Stimulated activated CD4-positive, alpha-beta T cell treated with anti-CD3 and anti-CD28 coated beads, Interleukin-12 subunit alpha, Interleukin-12 subunit beta, amount 100 ng/mL, for 24 hours (primary cell): Measurements from ENCODE around the gene CAPN14.

ENCODE experiments used
- DNase-seq, 2 experiments: peaks; one replicate each; pipeline ENCODE4 v3.0.0-alpha.2; 2020; ENCODE audit warnings: low read depth in 2 of 2

The CAPN14 gene

GRCh38 chr2:31241625-31242270, 24.4 kb upstream of the CAPN14 start:
- DNase-seq: no peak

GRCh38 chr2:31240381-31241365, 23.4 kb upstream of the CAPN14 start:
- DNase-seq: no peak

DNA sequence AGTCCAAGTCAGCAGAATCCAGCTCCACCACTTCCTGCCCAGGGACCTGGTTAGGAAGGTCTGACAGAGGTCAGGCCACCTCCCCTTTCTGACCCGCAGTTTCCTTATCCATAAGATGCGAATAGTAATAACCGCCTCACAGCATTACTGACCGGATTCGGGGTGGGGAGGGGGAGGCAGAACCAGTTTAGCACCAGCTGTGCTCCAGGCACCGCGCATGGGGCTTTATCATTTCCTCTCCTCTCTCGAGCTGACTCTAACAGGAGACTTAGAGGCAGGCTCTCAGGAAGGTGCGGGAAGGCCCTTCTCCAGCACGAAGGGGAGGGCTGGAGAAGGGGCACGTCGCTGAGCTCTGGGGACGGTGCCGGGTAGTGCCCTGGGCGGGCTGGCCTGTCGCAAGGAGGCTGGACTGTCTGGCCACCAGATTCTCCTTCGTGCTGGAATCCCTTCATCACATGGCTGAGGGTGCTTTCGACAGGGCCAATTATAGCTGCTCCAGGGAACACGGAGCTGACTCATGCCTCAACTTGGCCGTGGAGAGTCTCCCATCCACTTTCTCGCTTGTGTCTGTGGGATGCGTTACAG, 22.4 kb upstream of the CAPN14 start:
- no peak for DNase-seq

GRCh38 chr2:31238906-31239592, 21.7 kb upstream of the CAPN14 start:
- DNase-seq: no peak

DNA sequence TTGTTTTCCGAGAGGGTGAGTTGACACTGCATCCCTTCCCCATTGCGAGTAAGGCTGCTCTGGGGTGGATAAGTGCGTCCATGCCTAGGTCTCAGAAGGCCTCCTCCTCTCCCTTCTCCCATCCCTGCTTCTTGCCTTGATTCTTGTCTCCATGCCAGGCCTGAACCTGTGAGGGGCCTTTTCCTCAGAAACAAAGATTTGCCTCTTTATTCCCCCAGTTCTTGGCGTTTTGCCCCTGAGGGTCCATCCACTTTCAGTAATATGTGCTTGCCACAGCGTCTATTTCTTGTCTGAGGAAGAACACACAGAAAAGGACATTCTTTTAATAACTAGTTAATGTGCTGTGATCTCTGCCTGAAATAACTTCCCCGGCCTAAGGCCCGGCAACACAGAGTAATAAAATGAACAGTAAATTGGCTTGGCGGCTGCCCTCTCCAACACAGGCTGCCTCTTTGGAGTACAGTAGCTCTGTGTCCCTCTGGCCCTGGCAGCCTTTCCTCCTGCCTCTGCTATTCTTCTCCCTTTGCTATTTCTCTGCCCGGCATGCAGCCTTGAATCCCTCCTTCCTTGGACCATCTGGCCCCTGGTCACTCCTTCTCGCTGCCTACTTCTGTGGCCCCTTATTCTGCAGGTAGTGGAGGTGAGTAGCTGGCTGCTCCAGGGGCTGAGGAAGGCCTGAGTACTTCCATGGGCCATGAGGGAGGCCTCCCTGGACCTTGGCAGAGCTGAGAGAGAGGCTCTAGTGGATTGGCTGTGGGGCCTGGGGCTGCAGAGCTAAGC, 21.0 kb upstream of the CAPN14 start:
- DNase-seq: no peak

DNA sequence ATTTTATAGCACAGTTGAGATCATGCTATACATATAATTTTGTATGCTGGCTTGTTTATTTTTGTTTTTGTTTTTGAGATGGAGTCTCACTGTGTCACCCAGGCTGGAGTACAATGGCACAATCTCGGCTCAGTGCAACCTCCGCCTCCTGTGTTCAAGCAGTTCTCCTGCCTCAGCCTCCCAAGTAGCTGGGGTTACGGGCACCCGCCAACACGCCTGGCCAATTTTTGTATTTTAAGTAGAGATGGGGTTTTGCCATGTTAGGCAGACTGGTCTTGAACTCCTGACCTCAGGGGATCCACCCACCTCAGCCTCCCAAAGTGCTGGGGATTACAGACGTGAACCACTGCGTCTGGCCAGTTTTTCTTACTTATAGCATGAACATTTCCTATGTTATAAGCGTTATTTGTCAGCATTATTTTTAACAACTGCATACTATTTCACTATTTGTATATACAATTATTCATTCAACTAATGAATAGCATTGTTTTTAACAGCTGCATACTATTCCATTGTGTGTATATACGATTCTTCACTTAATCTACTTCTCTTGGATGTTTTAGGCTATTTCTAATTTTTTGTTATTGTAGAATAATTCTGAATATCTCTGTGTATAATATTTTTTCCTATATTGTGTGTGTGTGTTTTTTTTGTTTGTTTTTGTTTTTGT, 20.2 kb upstream of the CAPN14 start:
- DNase-seq: no peak

DNA sequence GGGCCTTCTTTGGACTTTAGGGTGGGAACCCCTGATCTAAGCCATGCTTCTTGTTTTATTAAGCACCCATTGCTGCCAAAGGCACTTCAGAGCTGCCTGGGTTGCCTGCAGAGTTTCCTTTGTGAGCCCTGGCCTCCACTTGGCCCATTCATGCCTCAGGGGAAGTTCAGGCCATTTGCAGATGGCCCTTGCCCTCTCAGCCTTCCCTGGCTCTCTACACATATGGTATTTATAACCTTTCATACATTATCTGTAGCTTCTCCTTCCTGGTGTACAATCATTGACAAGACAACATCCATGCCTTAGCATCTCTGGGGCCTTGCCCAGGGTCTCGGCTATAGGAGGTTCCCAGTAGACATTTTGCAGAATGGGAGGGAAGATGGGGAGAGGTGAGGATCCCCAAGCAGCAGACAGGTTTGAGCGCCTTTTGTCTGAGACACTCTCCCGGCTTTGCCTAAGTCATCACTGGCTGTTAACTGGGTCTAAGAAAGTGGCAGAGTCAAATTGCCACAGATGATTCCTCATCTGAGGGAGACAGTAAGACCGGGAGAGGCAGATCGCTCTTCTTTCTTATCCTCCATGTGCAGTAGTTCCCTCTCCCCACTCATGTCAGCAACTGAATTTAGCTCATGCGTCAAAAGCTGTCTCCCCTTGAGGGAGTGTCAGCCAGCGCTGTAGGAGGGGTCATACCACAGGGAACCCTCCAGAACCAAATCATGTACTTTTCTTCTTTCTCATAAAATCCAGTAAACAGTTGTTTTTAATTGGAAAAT, 19.3 kb upstream of the CAPN14 start:
- no peak for DNase-seq

- no peak for DNase-seq
Measured at GRCh38 chr2:31235504-31235902, 18.2 kb upstream of the CAPN14 start.

DNA sequence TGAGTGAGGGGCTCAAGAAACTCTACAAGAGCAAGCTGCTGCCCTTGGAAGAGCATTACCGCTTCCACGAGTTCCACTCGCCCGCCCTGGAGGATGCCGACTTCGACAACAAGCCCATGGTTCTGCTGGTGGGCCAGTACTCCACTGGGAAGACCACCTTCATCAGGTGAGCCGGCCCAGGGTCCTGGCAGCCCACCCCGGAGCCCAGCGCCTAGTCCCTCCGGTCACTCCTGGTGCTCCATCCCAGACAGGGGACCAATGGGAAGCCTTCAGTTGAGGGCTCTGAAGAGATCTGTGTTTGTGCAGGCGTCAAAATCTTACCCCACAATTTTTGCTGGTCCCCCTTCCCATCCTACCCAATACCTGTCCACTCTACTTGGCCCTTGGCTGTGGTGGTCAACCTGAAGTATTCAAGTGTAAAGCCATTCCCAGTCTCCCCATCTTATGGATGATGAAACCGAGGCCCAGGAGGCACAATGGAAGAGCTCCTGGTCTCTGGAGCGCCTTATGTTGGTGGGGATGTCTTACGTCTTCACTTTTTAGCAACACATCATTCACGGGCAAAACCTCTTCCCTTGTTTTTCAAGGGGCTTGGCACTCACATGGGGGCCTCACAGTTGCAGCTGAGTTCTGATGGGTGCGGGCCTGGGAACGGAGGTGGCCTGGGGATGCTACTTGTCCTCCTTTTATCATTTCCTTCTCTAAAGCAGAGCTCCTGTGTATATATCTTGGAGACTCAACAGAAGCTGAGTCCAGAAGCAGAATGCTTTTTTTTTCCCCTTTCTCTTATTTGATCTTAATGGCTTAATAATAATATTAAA, 17.6 kb upstream of the CAPN14 start:
- DNase-seq: no peak

DNA sequence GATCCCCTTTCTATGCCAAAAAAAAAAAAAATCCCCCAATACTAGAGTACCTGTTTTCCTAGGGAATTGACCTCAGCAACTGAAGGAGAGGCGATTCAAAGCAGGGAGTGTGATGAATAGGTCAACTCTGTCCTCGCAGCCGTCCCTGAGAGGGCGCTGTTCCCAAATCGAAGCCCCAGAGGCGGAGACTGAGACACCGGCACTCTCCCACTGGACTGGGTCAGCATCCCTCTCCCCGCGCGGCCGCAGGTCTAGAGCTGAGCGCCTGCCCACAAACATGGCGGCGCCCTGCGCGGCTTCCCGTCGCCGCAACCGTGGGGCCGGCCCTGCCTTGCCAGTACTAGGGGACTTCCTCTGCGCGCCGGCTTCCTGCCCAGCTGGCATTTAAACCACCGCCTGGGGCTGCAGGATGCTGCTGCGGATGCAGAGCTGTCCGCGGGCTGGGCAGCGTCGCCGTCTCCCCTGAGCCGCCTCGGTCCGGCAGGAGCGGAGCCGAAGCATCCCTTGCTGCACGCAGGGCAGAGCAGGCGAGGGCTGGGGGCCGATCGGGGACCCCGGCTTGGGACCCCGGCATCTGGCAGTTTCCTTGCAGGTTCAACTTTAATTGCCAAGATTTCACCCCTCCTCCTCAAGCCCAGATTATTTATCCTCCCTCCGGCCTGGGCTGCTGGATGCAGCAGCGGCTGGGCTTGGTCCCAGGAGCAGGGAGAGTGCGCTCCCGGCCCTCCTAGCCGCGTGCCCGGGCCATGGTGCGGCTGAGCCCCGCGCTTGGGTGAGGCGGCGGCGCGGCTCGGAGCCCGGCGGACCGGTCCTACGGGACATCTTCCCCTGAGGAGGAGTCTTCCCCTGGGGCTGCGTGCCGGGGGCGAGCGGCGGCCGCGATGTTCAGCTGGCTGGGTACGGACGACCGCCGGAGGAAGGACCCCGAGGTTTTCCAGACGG, 16.7 kb upstream of the CAPN14 start, which contains the start of gene EHD3:
Gene EHD3, plus strand, starts transcription at position 412 of the 942 bp plus-strand sequence. Its CDS starts 470 bp downstream, at position 882.
- DNase-seq: peak; percentile 57 to 73

- DNase-seq: no peak
Measured at GRCh38 chr2:31233231-31233630, 15.9 kb upstream of the CAPN14 start.

DNA sequence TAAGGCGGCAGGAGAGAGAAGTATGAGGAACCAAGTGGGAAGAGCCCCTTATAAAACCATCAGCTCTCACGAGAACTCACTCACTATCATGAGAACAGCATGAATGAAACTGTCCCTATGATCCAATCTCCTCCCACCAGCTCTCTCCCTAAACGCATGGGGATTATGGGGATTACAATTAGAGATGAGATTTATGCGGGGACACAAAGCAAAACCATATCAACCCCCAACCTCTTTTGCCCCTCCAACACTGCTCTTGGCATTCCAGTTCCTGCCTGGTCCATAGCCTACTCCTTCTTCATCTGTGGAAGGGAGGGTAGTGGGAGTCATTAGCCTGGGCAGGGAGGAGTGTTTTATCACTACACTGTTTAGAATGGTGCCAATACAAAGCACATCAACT, 15.3 kb upstream of the CAPN14 start:
- no peak for DNase-seq

DNA sequence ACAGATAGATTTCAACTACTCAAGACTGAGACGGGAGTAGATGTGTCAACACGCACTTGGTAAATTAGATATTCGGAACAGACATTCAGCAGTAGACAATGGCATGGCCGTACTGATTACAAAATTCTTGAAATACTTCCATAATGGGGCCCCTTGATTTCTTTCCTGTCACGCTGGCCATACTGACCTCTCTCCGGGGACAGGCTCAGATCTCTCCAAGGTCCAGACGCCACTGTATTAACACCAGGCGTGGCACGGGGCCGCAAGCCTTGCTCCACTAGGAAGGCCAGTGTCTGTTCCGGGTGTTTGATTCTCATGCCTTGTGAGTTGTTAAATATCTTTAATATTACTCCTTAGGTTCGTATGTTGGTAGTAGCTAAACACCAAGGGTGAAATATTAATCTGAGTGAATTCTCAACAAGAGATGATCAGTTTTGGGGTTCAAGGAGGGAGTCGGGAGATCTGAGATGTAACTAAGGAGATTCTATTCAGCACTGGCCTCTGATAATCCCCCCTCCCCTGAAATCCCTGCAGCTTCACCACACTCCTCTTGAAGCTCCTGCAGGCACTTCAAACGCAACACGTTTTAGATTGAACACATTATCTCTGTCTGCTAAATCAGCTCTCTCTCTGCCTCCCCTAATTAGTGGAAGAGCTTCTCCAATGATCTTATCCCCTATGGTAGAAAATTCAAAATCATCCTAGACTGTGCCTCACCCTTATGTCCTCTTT, 14.4 kb upstream of the CAPN14 start:
- no peak for DNase-seq

DNA sequence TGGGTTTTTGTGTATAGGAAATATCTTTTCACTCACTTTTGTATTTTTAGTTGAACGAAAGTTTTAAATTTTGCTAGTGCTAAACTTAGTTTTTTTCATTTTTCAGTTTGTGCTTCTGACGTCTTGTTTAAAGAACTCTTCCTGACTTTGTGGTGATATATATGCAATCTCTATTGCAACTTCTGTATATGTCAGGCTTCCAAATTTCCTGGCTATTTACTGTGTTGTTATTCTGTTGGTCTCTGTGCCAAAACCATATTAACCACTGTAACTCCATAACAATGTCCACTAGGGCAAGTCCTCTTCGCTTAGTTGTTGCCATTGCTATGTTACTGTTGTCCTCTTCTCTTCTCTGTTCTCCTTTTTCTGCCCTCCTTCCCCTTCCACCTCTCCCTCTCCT, 13.4 kb upstream of the CAPN14 start:
- no peak for DNase-seq

- DNase-seq: no peak
Measured at GRCh38 chr2:31228717-31229116, 11.4 kb upstream of the CAPN14 start.

- no peak for DNase-seq
Measured at GRCh38 chr2:31227711-31228125, 10.4 kb upstream of the CAPN14 start.

- no peak for DNase-seq
Measured at GRCh38 chr2:31227110-31227509, 9.8 kb upstream of the CAPN14 start.
